ENCODE results near the gene WDR33. TPM values are rescaled to one million over a fixed set of nuclear protein-coding genes. Genes with fewer than 3 reads are reported as not detected.
A peak's percentile ranks its signal among the peaks of the same experiment; 100 is the strongest.

Gene WDR33
- total RNA-seq, 1 donor from 2014 or later, result 31.3 TPM

DNA sequence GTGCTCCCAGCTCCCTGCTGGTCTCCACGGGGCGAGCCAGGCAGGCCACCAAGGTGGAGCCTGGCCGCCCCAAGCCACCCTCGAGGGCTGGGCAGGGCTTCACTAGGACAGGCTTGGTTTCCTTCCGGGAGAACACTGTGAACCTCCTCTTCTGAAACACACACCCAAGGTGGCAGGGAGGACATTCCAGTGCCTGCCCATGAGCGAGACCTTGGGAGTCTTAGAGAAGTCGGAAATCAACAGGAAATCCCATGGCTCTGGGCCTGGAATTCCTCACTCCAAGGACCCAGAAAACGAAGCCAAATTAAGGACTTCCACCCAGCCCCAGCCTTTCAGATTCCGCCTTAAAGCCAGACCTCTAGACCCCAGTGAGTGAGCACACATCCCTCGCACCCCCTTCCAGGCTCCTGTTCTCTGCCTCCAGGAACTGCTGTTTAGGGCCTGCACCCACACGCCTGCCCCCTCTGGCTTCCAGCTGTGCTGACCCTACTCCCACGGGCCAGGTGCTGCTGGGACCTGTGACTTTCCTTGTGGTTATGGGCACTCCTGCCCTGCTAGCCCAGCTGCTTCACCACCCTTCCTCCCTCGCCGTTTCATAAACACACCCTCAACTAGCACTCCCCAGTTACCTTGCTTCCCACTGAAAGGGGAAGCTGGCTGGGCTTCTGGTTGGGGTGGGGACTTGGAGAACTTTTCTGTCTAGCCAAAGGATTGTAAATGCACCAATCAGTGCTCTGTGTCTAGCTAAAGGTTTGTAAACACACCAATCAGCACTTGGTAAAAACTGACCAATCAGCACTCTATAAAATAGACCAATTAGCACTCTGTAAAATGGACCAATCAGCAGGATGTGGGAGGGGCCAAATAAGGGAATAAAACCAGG is 151.3 kb downstream of the WDR33 start:
- TF ChIP-seq, protein P1, sequence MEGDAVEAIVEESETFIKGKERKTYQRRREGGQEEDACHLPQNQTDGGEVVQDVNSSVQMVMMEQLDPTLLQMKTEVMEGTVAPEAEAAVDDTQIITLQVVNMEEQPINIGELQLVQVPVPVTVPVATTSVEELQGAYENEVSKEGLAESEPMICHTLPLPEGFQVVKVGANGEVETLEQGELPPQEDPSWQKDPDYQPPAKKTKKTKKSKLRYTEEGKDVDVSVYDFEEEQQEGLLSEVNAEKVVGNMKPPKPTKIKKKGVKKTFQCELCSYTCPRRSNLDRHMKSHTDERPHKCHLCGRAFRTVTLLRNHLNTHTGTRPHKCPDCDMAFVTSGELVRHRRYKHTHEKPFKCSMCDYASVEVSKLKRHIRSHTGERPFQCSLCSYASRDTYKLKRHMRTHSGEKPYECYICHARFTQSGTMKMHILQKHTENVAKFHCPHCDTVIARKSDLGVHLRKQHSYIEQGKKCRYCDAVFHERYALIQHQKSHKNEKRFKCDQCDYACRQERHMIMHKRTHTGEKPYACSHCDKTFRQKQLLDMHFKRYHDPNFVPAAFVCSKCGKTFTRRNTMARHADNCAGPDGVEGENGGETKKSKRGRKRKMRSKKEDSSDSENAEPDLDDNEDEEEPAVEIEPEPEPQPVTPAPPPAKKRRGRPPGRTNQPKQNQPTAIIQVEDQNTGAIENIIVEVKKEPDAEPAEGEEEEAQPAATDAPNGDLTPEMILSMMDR (IDR thresholded peaks at IDR 0.05; ENCODE audit: insufficient read depth, low read length, severe bottlenecking), result no peak
- DNase-seq (ENCODE audit: low read depth) (no peak), FAIRE-seq (peak; percentile 32)
- H3K36me3 ChIP-seq (ENCODE audit: control insufficient read depth, insufficient read depth, low read length), result no peaks in the 10 kb centered on the region
- peaks cover 7% of the 10 kb centered on the region for H3K27me3 ChIP-seq (ENCODE audit: control insufficient read depth, insufficient read depth, low read length)
- no peak overlapping the region for H3K4me3 ChIP-seq (ENCODE audit: low read depth, low read length)

DNA sequence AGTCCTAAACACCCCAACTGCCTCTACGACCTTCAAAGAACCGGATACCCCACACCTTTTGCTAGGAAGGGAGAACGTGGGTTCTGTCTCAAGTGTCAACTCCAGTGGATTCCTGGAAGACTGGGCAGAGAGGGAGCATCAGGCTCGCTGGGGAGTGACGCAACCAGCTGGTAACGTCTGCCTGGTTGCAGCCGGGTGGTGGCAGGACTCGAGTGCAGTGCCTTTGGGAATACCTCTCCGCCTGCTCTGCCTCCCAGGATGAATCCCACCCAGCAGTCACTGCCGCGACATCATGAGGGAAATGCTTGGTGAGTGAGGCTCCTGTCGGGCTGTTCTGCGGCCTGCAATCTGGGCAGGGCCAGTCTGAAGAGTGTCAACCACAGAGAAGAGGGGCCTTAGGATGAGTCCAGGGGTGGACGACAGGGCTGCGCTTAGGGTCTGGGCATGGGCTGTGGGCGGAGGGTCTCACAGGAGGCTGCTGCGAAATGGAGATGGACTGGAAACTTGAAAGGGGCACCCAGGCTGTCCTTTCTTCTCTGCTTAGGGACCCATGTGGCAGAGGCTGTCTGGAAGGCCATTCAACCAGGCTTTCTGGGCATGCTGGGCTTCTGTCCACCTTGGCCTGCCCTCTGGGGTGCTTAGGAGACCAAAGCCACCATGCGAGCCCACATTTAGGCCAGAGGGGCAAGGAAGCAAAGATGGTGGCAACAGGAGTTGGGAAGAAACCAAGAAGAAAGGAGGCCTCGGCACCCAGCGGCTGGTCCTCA is 152.1 kb downstream of the WDR33 start:
- FAIRE-seq (no peak), DNase-seq (ENCODE audit: low read depth) (no peak)
- H3K27me3 ChIP-seq (ENCODE audit: control insufficient read depth, insufficient read depth, low read length), result peaks cover 6% of the 10 kb centered on the region
- no peak overlapping the region for H3K4me3 ChIP-seq (ENCODE audit: low read depth, low read length)
- TF ChIP-seq, protein P1 (IDR thresholded peaks at IDR 0.05; ENCODE audit: insufficient read depth, low read length, severe bottlenecking), result no peak
- no peaks in the 10 kb centered on the region for H3K36me3 ChIP-seq (ENCODE audit: control insufficient read depth, insufficient read depth, low read length)

DNA sequence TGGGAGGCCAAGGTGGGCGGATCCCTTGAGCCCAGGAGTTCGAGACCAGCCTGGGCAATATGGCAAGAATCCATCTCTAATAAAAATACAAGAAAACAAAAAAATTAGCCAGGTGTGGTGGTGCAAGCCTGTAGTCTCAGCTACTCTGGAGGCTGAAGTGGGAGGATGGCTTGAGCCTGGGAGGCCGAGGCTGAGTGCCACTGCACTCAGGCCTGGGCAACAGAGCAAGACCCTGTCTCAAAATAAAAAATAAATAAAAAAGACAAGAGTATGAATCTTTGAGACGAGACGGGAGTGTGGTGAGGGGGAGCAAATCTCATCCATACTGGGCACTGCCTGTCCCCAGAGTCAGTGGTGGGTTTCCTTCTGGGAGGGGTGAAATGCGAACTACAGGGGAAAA is 152.8 kb downstream of the WDR33 start:
- DNase-seq (ENCODE audit: low read depth) (no peak), FAIRE-seq (no peak)

DNA sequence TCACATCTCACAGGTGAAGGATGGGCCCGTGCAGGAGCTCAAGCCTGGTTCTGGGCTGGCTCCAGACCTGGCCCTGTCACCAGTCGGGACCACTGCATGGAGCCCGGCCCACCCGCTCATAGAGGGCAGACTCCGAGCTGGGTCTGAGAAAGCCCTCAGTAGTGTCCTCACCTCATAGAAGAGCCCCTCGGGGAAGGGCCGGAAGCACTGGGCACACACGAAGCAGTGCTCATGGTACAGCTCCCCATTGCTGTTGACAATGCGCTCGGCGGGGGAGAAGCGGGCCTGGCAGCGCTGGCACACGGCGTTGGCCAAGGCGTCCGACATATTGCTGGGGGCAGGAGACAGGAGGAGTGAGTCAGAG is 153.8 kb downstream of the WDR33 start:
- FAIRE-seq (no peak), DNase-seq (ENCODE audit: low read depth) (no peak)
- no peak overlapping the region for H3K4me3 ChIP-seq (ENCODE audit: low read depth, low read length)
- TF ChIP-seq, protein P1 (IDR thresholded peaks at IDR 0.05; ENCODE audit: insufficient read depth, low read length, severe bottlenecking), result no peak
- no peaks in the 10 kb centered on the region for H3K36me3 ChIP-seq (ENCODE audit: control insufficient read depth, insufficient read depth, low read length)
- H3K27me3 ChIP-seq (ENCODE audit: control insufficient read depth, insufficient read depth, low read length), result no peaks in the 10 kb centered on the region

More for the DNA sequence above, 152.8 kb downstream of the WDR33 start:
- H3K36me3 ChIP-seq (ENCODE audit: control insufficient read depth, insufficient read depth, low read length), result no peaks in the 10 kb centered on the region
- H3K4me3 ChIP-seq (ENCODE audit: low read depth, low read length), result no peak overlapping the region
- H3K27me3 ChIP-seq (ENCODE audit: control insufficient read depth, insufficient read depth, low read length), result no peaks in the 10 kb centered on the region
- TF ChIP-seq, protein P1 (IDR thresholded peaks at IDR 0.05; ENCODE audit: insufficient read depth, low read length, severe bottlenecking), result no peak

DNA sequence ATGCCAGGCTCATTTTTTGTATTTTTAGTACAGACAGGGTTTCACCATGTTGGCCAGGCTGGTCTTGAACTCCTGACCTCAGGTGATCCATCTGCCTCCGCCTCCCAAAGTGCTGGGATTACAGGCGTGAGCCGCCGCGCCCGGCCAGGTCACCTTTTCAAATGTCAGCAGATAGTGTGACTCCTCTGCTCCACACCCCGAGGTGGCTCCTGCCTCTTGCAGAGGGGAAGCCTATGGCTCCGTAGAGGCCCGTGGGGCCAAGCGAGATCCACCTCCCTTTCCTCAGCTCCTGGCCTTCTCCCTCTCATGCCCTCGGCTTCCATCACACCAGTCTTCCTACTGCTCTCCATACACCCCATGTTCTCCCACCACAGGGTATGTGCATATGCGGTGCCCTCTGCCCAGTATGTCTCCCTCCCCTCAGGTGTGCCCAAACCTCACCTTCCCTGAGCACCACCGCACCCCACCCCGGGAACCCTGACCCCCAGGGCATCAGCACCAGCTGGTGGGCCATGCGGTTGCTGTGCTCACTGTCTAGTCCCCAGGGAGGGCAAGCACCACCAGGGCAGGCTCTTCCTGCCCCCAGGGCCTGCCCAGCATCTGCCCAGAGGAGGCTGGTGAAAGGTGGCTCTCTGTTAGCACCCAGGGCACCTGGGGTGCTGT is 154.3 kb downstream of the WDR33 start:
- H3K27me3 ChIP-seq (ENCODE audit: control insufficient read depth, insufficient read depth, low read length), result no peaks in the 10 kb centered on the region
- FAIRE-seq (no peak), DNase-seq (ENCODE audit: low read depth) (no peak)
- H3K36me3 ChIP-seq (ENCODE audit: control insufficient read depth, insufficient read depth, low read length), result no peaks in the 10 kb centered on the region
- TF ChIP-seq, protein P1 (IDR thresholded peaks at IDR 0.05; ENCODE audit: insufficient read depth, low read length, severe bottlenecking), result no peak
- no peak overlapping the region for H3K4me3 ChIP-seq (ENCODE audit: low read depth, low read length)
